A549 (cell line): ENCODE measurements around the gene MYOF. TPM values are rescaled to one million over a fixed set of nuclear protein-coding genes. Genes with fewer than 3 reads are reported as not detected.
A peak's percentile ranks its signal among the peaks of the same experiment; 100 is the strongest.

Experiments
- ATAC-seq, 2 experiments: fragments of 200-7000 bp in 1 of 2; fragments of >200 bp in 1 of 2; cut with Nextera tagmentation in 1 of 2; cut with Tn5 transposase in 1 of 2; 3 replicates each; pipeline versions ENCODE4 v1.8.0 to v1.9.1; 2018 to 2020; ENCODE audit warnings: mild to moderate bottlenecking in 1 of 2, moderate library complexity in 1 of 2
- CTCF ChIA-PET: fragments of 300-600 bp; sonication (Branson Sonifier 250); formaldehyde crosslinking; extraction: SDS; loops from one replicate; lab custom pipeline; 2021; ENCODE audit warnings: antibody characterized with exemption, inconsistent platforms; lab: Yijun Ruan, JAX
- POLR2A ChIA-PET: fragments of 350-600 bp; formaldehyde crosslinking; extraction: SDS; loops from one replicate; lab custom pipeline; 2021; ENCODE audit warnings: antibody characterized with exemption, inconsistent platforms; lab: Yijun Ruan, JAX
- DNase-seq, 2 experiments: peaks; one replicate each; pipeline versions ENCODE4 v3.0.0 to v3.0.0-alpha.2; 2011 to 2016; ENCODE audit warnings: low read depth in 1 of 2, low spot score in 1 of 2
- FAIRE-seq: peaks from 2 replicates; lab custom pipeline; 2011; peaks lifted over from hg19 to GRCh38; lab: Jason Lieb, UNC
- H3K27ac ChIP-seq, 2 experiments: fragments of >200 bp; sonication (Bioruptor Twin); formaldehyde crosslinking; 3 replicates each; pipeline ENCODE4 v1.5.1; 2016 to 2017
- H3K4me1 ChIP-seq: fragments of >200 bp; sonication (Bioruptor Twin); formaldehyde crosslinking; 3 replicates; pipeline ENCODE4 v1.6.1; 2016
- H3K4me2 ChIP-seq: fragments of >200 bp; sonication (Bioruptor Twin); formaldehyde crosslinking; 3 replicates; pipeline ENCODE4 v1.6.1; 2016
- H3K4me3 ChIP-seq: fragments of >200 bp; sonication (Bioruptor Twin); formaldehyde crosslinking; 3 replicates; pipeline ENCODE4 v1.5.1; 2016
- H3K9me3 ChIP-seq: fragments of >200 bp; sonication (Bioruptor Twin); formaldehyde crosslinking; 3 replicates; pipeline ENCODE4 v1.6.1; 2016
- BCL3 ChIP-seq: fragments of >200 bp; sonication (Bioruptor Twin); formaldehyde crosslinking; IDR thresholded peaks from 3 replicates; pipeline ENCODE4 v1.6.1; 2016
- CBX8 ChIP-seq: fragments of 200-600 bp; sonication (generic); IDR thresholded peaks from 2 replicates; pipeline ENCODE4 v1.6.1; 2016
- CEBPB ChIP-seq, 2 experiments: fragments of >200 bp in 1 of 2; sonication (Bioruptor Twin) in 1 of 2; formaldehyde crosslinking in 1 of 2; IDR thresholded peaks; 2 replicates each; pipeline ENCODE4 v1.6.1; 2012 to 2016
- CTCF ChIP-seq: fragments of >200 bp; sonication (Bioruptor Twin); formaldehyde crosslinking; IDR thresholded peaks from 3 replicates; pipeline ENCODE4 v1.5.1; 2016
- ELK1 ChIP-seq: fragments of 150-350 bp; IDR thresholded peaks from 2 replicates; pipeline ENCODE4 v1.6.1; 2014; ENCODE audit warnings: low read depth, mild to moderate bottlenecking, low read length
- EP300 ChIP-seq, 2 experiments: fragments of >200 bp; sonication (Bioruptor Twin); formaldehyde crosslinking; IDR thresholded peaks; 2 replicates in 1 of 2; 3 replicates in 1 of 2; pipeline ENCODE4 v1.6.1; 2016 to 2017
- ESRRA ChIP-seq: fragments of 150-350 bp; IDR thresholded peaks from 2 replicates; pipeline ENCODE4 v1.6.1; 2014; ENCODE audit warnings: mild to moderate bottlenecking, low read length, borderline replicate concordance
- HOXB5 ChIP-seq: fragments of 250-450 bp; sonication (Bioruptor Pico); IDR thresholded peaks from 2 replicates; pipeline ENCODE4 v1.5.0; 2020; ENCODE audit warnings: mild to moderate bottlenecking, moderate library complexity
- KDM1A ChIP-seq: fragments of 200-600 bp; sonication (generic); IDR thresholded peaks from 2 replicates; pipeline ENCODE4 v1.6.1; 2016; ENCODE audit warnings: low read depth, mild to moderate bottlenecking
- MAFK ChIP-seq: fragments of 450-650 bp; IDR thresholded peaks from 2 replicates; pipeline ENCODE4 v1.6.1; 2014; ENCODE audit not compliant: partially characterized antibody
- MAX ChIP-seq: IDR thresholded peaks from 2 replicates; pipeline ENCODE4 v1.6.1; 2012
- MYC ChIP-seq: IDR thresholded peaks from 2 replicates; pipeline ENCODE4 v1.6.1; 2012; ENCODE audit warnings: mild to moderate bottlenecking, inconsistent platforms, low read length, improper control_type of control experiment, borderline replicate concordance
- NFE2L2 ChIP-seq: fragments of 150-350 bp; conservative IDR thresholded peaks from 2 replicates; pipeline ENCODE4 v1.6.1; 2014; ENCODE audit warnings: low read length
- NPAS2 ChIP-seq: fragments of 250-450 bp; sonication (Bioruptor Pico); IDR thresholded peaks from 2 replicates; pipeline ENCODE4 v1.8.0; 2022; ENCODE audit warnings: mild to moderate bottlenecking, moderate library complexity, borderline replicate concordance
- NR3C1 ChIP-seq: fragments of >200 bp; sonication (Bioruptor Twin); formaldehyde crosslinking; IDR thresholded peaks from 3 replicates; pipeline ENCODE4 v1.6.1; 2017
- POLR2A ChIP-seq: IDR thresholded peaks from 2 replicates; pipeline ENCODE4 v1.6.1; 2012; ENCODE audit warnings: mild to moderate bottlenecking, low read length
- POLR2AphosphoS2 ChIP-seq: conservative IDR thresholded peaks from 2 replicates; pipeline ENCODE4 v1.6.1; 2012; ENCODE audit warnings: low read length, improper control_type of control experiment, inconsistent platforms
- REST ChIP-seq: fragments of 200-600 bp; sonication (generic); IDR thresholded peaks from 2 replicates; pipeline ENCODE4 v1.6.1; 2016; ENCODE audit warnings: antibody characterized with exemption, mild to moderate bottlenecking, moderate library complexity
- SREBF2 ChIP-seq: fragments of 450-650 bp; IDR thresholded peaks from 2 replicates; pipeline ENCODE4 v1.6.1; 2014; ENCODE audit warnings: mild to moderate bottlenecking, moderate library complexity
- TFCP2L1 ChIP-seq: fragments of 250-450 bp; sonication (Bioruptor Pico); IDR thresholded peaks from 2 replicates; pipeline ENCODE4 v1.5.0; 2021; ENCODE audit warnings: mild to moderate bottlenecking
- TP53 ChIP-seq: fragments of 250-450 bp; sonication (Bioruptor Pico); IDR thresholded peaks from 2 replicates; pipeline ENCODE4 v1.5.0; 2021; ENCODE audit warnings: mild to moderate bottlenecking, moderate library complexity
- ZC3H11A ChIP-seq: fragments of 450-650 bp; IDR thresholded peaks from 2 replicates; pipeline ENCODE4 v1.6.1; 2014; ENCODE audit warnings: antibody characterized with exemption, mild to moderate bottlenecking
- ZFP36 ChIP-seq: fragments of 450-650 bp; IDR thresholded peaks from 2 replicates; pipeline ENCODE4 v1.6.1; 2014; ENCODE audit warnings: borderline replicate concordance; ENCODE audit not compliant: partially characterized antibody
- ZNF302 ChIP-seq: fragments of 250-450 bp; sonication (Bioruptor Pico); IDR thresholded peaks from 2 replicates; pipeline ENCODE4 v1.9.0; 2021; ENCODE audit warnings: inconsistent platforms, mild to moderate bottlenecking, moderate library complexity
- ZSCAN20 ChIP-seq: fragments of 250-450 bp; sonication (Bioruptor Pico); IDR thresholded peaks from 2 replicates; pipeline ENCODE4 v1.8.0; 2022; ENCODE audit warnings: mild to moderate bottlenecking, moderate library complexity
- WGBS: methylation state at CpG from one replicate; pipeline ENCODE4 v1.1.6; 2017; ENCODE audit errors: missing lambda C conversion rate; 5-methylcytosine and 5-hydroxymethylcytosine counted together
- polyA plus RNA-seq, 4 experiments: library from polyadenylated mRNA; depleted of rRNA in 3 of 4; stranded (reverse); fragments of >200 nt; fragmentation: RNase III in 1 of 4; extraction: RNeasy Plus Mini Kit Qiagen cat#74134 plus additional on column Dnase treatment in 1 of 4; gene quantifications; 2 replicates in 3 of 4; 3 replicates in 1 of 4; pipeline ENCODE4 v1.2.3, GENCODE V29; 2011 to 2017

The MYOF gene
- polyA plus RNA-seq, 2 of the 4 experiments (the other 2 are of a cell fraction), result 190 to 265 TPM

GRCh38 chr10:93473161-93473560, 9.0 kb downstream of the MYOF start (continued):
- TF ChIP-seq CTCF (no peak), SREBF2 (no peak), BCL3 (no peak), ELK1 (no peak)
- TF ChIP-seq, all 56 proteins: peak for 0

GRCh38 chr10:93471110-93471651, 11.0 kb downstream of the MYOF start:
- WGBS, result 0% methylated on average over 5 of the region's 5 CpGs
- TF ChIP-seq ZC3H11A (no peak), CTCF (no peak), TFCP2L1 (0 out of 2 replicates have a peak, but pooled peaks have one; percentile 19), MAX (peak; percentile 42), MAFK (no peak), ESRRA (no peak; the same call in 1 of the 2 replicates), TP53 (no peak), KDM1A (no peak), ZSCAN20 (peak; percentile 82), NFE2L2 (no peak), HOXB5 (CRISPR knock-in tag) (no peak), ZNF302 (CRISPR knock-in tag) (peak; percentile 32; the same call in 1 of the 2 replicates), CEBPB (IDR thresholded peaks at IDR 0.05) (peak; percentile 90 to 96), CBX8 (no peak), NPAS2 (CRISPR knock-in tag) (no peak), ZFP36 (no peak), POLR2A (no peak), NR3C1 (no peak), EP300 (IDR thresholded peaks at IDR 0.05) (peak; percentile 84 to 92; a peak in 3 of 5 replicates), POLR2AphosphoS2 (no peak), ELK1 (no peak), REST (no peak), MYC (peak; percentile 61; the same call in 1 of the 2 replicates)

More at GRCh38 chr10:93471110-93471651, 11.0 kb downstream of the MYOF start:
- CTCF ChIA-PET, result interaction anchor here (0.6 to 41.4 kb wide), 12 partner anchors 9 to 880 kb away, joined by 3 to 924 read pairs (median 5); partner anchors contain the start of gene MYOF
- POLR2A ChIA-PET, result interaction anchor here (0.6 to 2.5 kb wide), 13 partner anchors 9 to 627 kb away, joined by 3 to 26 read pairs (median 6); partner anchors contain the start of genes CEP55 and MYOF
- H3K4me2 ChIP-seq, result peak overlapping the region; percentile 70
- peaks cover 91% of the 10 kb centered on the region for H3K4me1 ChIP-seq
- FAIRE-seq (peak; percentile 95), ATAC-seq (peak; percentile 59 to 60), DNase-seq (peak; percentile 88 to 96)
- no peak overlapping the region for H3K4me3 ChIP-seq
- peak overlapping the region; percentile 92 to 93 for H3K27ac ChIP-seq
- H3K9me3 ChIP-seq, result peaks cover 7% of the 10 kb centered on the region; the same call in 1 of the 3 replicates
